Uterus (tissue), 2 donors: ENCODE data around the gene AGBL5.

ENCODE experiments used
- POLR2A ChIP-seq, 2 donors: fragments of 450-650 bp; IDR thresholded peaks; one replicate each; pipeline ENCODE4 v1.6.1; 2016; ENCODE audit warnings: antibody characterized with exemption in 2 of 2, mild to moderate bottlenecking in 1 of 2, moderate library complexity in 1 of 2
- TF ChIP-seq, protein P1 (sequence below), 4 experiments: fragments of 200-600 bp in 2 of 4; fragments of 450-650 bp in 2 of 4; sonication (generic) in 2 of 4; IDR thresholded peaks; one replicate each; pipeline ENCODE4 v1.5.1; 2016 to 2019; ENCODE audit warnings: antibody characterized with exemption in 4 of 4, mild to moderate bottlenecking in 2 of 4, moderate library complexity in 1 of 4

DNA sequence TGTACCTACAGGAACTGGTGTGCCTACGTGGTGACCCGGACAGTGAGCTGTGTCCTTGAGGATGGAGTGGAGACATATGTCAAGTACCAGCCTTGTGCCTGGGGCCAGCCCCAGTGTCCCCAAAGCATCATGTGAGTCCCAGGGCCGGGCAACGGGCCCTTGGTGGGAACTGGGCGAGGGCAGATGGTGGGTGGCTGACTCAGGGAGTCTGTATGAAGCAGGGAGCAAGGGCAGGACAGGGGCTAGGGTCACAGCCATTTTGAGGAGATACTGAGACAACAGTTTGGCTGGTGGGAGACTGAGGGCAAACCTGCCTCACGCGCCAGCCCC, 28.6 kb downstream of the AGBL5 start:
- TF ChIP-seq, protein P1, sequence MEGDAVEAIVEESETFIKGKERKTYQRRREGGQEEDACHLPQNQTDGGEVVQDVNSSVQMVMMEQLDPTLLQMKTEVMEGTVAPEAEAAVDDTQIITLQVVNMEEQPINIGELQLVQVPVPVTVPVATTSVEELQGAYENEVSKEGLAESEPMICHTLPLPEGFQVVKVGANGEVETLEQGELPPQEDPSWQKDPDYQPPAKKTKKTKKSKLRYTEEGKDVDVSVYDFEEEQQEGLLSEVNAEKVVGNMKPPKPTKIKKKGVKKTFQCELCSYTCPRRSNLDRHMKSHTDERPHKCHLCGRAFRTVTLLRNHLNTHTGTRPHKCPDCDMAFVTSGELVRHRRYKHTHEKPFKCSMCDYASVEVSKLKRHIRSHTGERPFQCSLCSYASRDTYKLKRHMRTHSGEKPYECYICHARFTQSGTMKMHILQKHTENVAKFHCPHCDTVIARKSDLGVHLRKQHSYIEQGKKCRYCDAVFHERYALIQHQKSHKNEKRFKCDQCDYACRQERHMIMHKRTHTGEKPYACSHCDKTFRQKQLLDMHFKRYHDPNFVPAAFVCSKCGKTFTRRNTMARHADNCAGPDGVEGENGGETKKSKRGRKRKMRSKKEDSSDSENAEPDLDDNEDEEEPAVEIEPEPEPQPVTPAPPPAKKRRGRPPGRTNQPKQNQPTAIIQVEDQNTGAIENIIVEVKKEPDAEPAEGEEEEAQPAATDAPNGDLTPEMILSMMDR (IDR thresholded peaks at IDR 0.05) = no peak
- no peak for TF ChIP-seq POLR2A (IDR thresholded peaks at IDR 0.05)
